Right forelimb (tissue), 1 donor: ENCODE data around the gene HAGHL.
A peak's percentile ranks its signal among the peaks of the same experiment; 100 is the strongest.

Experiments
- DNase-seq: peaks from one replicate; pipeline ENCODE4 v3.0.0-alpha.2; 2018

HAGHL gene

GRCh38 chr16:726438-727290 lies at the start of gene HAGHL, which contains the start of gene CCDC78:
TSS of gene HAGHL (plus strand) at chr16:727106. CDS start at chr16:727510, 404 bp downstream.
TSS of gene CCDC78 (minus strand) at chr16:726443. CDS start at chr16:726367, 76 bp downstream.
- DNase-seq = no peak

DNA sequence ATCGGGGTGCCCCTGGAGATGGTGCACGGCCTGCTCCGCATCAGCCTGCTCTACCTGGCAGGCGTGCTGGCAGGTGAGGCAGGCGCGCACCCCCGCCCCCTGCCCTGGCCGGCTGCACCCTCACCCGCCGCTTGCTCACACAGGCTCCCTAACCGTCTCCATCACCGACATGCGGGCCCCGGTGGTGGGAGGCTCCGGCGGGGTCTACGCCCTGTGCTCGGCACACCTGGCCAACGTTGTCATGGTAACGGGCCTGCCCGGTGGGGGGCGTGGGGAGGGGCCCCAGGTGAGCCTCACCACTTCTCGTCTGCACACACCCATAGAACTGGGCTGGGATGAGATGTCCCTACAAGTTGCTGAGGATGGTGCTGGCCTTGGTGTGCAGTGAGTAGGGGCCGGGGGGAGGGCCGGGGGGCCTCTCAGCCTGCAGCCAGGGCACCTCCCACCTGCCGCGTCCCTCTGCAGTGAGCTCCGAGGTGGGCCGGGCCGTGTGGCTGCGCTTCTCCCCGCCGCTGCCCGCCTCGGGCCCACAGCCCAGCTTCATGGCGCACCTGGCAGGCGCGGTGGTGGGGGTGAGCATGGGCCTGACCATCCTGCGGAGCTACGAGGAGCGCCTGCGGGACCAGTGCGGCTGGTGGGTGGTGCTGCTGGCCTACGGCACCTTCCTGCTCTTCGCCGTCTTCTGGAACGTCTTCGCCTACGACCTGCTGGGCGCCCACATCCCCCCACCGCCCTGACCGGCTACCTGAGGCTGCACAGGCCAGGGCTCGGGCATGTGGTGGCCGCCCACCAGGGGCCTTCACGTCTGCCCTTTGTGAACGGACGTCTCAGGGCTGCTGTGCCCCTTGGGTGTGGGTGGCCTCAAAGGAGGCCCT lies 49.4 kb upstream of the HAGHL start:
- DNase-seq = no peak

- DNase-seq = no peak
Measured at GRCh38 chr16:678209-678857, 48.6 kb upstream of the HAGHL start.

GRCh38 chr16:678858-679813 lies 47.8 kb upstream of the HAGHL start:
- peak; percentile 78 for DNase-seq

- DNase-seq = peak; percentile 97
Measured at GRCh38 chr16:679814-680624, 46.9 kb upstream of the HAGHL start, which contains the start of gene STUB1. TSS of gene STUB1 (plus strand) at chr16:680410. CDS start at chr16:680526, 116 bp downstream.

- no peak for DNase-seq
Measured at GRCh38 chr16:680625-680945, 46.3 kb upstream of the HAGHL start.

GRCh38 chr16:680967-681745 lies 45.8 kb upstream of the HAGHL start:
- no peak for DNase-seq

DNA sequence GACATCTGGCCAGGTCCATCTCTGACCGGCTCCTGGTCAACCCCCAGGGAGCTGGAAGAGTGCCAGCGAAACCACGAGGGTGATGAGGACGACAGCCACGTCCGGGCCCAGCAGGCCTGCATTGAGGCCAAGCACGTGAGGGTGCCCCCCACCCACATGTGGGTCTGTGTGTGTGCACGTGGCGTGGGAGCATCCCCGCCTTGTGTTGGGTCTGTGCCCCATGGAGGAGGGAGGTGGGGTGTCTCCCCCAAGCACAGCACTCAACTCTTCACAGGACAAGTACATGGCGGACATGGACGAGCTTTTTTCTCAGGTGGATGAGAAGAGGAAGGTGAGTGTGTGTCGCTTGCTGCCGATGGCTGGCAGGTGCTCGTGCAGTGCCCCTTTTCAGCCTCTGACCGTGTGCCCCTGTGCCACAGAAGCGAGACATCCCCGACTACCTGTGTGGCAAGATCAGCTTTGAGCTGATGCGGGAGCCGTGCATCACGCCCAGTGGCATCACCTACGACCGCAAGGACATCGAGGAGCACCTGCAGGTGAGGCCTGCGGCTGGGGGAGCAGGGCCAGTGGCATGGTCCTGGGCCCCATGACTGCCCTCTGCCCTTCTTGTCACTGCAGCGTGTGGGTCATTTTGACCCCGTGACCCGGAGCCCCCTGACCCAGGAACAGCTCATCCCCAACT lies 45.0 kb upstream of the HAGHL start:
- DNase-seq = no peak

DNA sequence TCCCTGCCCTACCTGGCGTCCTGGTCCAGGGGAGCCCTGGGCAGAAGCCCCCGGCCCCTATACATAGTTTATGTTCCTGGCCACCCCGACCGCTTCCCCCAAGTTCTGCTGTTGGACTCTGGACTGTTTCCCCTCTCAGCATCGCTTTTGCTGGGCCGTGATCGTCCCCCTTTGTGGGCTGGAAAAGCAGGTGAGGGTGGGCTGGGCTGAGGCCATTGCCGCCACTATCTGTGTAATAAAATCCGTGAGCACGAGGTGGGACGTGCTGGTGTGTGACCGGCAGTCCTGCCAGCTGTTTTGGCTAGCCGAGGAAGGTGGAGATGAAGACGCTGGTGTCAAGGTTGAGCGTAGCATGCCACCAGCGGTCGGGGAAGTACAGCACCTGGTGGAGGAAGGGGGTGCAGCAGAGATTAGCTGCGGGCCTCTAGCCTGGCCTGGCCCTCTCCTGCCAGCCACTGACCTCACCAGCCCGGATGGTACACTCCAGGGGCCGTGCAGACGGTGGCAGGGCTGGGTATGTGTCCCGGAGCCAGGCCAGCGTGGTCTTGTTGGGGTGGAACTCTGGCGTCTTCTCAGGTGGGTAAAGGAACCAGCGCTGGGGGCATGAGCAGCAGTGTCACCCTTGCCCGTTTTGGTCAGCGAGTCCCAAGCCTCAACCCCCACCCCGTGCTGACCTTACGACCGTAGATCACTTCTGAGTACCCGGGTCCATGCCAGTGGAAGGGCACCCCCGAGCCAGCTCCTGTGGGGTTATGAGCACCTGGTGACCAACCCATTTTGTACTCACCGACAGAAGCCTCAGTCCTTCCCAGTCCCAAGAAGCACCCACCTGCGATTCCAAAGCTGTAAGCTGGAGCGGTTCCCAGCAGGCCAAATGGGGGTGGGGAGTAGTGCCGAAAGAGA lies 44.2 kb upstream of the HAGHL start:
- DNase-seq = no peak

- no peak for DNase-seq
Measured at GRCh38 chr16:683396-684070, 43.4 kb upstream of the HAGHL start.

- peak; percentile 98 for DNase-seq
Measured at GRCh38 chr16:684071-684794, 42.7 kb upstream of the HAGHL start, which contains the start of gene JMJD8. TSS of gene JMJD8 (minus strand) at chr16:684334. CDS start at chr16:684319, 15 bp downstream.

DNA sequence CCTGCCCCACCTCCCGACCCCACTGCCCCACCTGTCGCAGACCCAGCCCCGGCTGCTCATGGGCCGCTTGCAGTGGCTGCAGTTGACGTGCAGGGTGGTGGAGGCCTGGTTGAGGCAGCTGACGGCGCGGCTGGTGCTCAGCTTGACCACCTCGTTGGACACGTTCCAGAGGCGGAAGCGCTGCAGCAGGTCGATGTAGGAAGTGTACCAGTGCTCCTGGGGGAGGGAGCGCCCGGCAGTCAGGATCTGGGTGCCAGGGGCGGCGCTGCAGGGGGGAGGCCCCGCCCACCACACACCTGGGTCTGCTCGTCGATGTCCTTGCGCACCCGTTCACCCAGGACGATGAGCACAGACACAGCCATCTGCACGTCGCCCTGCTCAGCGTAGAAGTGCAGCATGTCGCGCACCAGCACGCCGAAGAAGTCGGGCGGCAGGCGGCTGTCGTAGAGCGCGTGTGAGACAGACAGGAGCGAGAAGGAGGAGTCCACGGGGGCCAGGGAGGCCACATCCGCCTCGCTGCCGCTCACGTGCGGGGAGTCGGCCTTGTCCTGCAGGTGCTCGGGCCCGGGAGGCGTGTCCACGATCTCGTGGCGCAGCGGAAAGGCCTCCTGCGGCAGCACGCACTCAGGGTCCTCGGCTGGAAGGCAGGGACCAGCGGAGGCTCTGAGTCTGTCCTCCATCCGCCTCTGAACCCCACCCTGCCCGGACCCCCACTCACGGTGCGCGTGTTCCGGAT lies 41.8 kb upstream of the HAGHL start:
- no peak for DNase-seq

- no peak for DNase-seq
Measured at GRCh38 chr16:685967-686366, 40.9 kb upstream of the HAGHL start.

- no peak for DNase-seq
Measured at GRCh38 chr16:686459-687260, 40.2 kb upstream of the HAGHL start.

- no peak for DNase-seq
Measured at GRCh38 chr16:687499-687898, 39.4 kb upstream of the HAGHL start.
